ENCODE data around the gene KCNK10.

- no peak for TF ChIP-seq CTCF (IDR thresholded peaks at IDR 0.05)
- no peak for TF ChIP-seq POLR2A (IDR thresholded peaks at IDR 0.05)
Measured at GRCh38 chr14:88271205-88271604, 51.9 kb downstream of the KCNK10 start.

All from lower leg skin (tissue), 3 donors.